ENCODE measurements around the gene GATA2. TPM values are rescaled to one million over a fixed set of nuclear protein-coding genes. Genes with fewer than 3 reads are reported as not detected.

GATA2 gene
- total and polyA plus RNA-seq, 2 of the 13 experiments (the other 11 are each of a cell fraction or from before 2014, with no cell fraction given) = 3.5 to 6.2 TPM

DNA sequence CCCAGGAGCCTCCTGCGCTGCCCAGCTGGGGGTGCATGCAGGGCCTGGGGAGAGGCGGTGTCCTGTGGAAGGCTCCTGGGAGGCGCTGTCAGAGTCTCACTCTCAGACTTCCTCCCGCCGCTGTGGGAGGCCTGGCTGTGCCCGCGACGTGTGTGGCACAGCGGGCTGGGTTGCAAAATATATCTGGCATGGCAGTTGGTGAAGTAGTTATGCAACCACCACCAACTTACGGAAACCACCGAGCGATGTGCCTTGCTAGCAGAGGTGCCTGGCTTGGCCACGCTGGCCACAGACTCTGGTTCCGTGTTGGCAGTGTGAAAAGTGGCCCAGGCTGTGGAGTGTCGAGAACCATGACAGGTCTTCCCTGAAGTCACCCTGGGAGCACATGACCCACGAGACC lies 30.6 kb upstream of the GATA2 start:
- POLR2A ChIA-PET = no interaction called here
- ATAC-seq (no peak; the same call in 2 of the 3 replicates), DNase-seq (ENCODE audit: low spot score) (no peak), FAIRE-seq (no peak)
- TF ChIP-seq, protein P1, sequence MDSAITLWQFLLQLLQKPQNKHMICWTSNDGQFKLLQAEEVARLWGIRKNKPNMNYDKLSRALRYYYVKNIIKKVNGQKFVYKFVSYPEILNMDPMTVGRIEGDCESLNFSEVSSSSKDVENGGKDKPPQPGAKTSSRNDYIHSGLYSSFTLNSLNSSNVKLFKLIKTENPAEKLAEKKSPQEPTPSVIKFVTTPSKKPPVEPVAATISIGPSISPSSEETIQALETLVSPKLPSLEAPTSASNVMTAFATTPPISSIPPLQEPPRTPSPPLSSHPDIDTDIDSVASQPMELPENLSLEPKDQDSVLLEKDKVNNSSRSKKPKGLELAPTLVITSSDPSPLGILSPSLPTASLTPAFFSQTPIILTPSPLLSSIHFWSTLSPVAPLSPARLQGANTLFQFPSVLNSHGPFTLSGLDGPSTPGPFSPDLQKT (CRISPR knock-in tag; IDR thresholded peaks at IDR 0.05; ENCODE audit: borderline replicate concordance) = no peak
- TF ChIP-seq TAF1 (CRISPR knock-in tag; IDR thresholded peaks at IDR 0.05) = no peak
- no peak for TF ChIP-seq ZNF709 (CRISPR knock-in tag; IDR thresholded peaks at IDR 0.05)
- TF ChIP-seq ZKSCAN1 (IDR thresholded peaks at IDR 0.05; ENCODE audit: low read length) = no peak
- TF ChIP-seq EEA1 (CRISPR knock-in tag; IDR thresholded peaks at IDR 0.05; ENCODE audit: borderline replicate concordance) = no peak
- in situ Hi-C loops (cut with HindIII; ENCODE audit: extremely low pct_ligation_motif_present, low pct_unique_long_range_greater_than_20kb) (no loop called here), intact Hi-C loops (cut with micrococcal nuclease; ENCODE audit: unreplicated experiment) (no loop called here)
- 68% methylated on average over 10 of the region's 16 CpGs for WGBS (ENCODE audit: low lambda C conversion rate)
- H3K27me3 ChIP-seq (ENCODE audit: control insufficient read depth in 1 of 2, insufficient read depth in 2 of 2, low read length in 2 of 2) = peaks cover 8 to 43% of the 10 kb centered on the region in 2 experiments
- no peaks in the 10 kb centered on the region for H3K9me3 ChIP-seq (ENCODE audit: low read length)
- H4K20me1 ChIP-seq (ENCODE audit: insufficient read depth, low read length) = no peaks in the 10 kb centered on the region
- CTCF ChIA-PET (ENCODE audit: low intra/inter-chr PET ratio, low total read pairs) = no interaction called here
- BruUV-seq (replicated peaks) = no TSS peak
- no peak overlapping the region for H3K4me2 ChIP-seq (ENCODE audit: low read depth, low read length)
- no peak overlapping the region for H2AFZ ChIP-seq (ENCODE audit: low read length)
- H3K9ac ChIP-seq (ENCODE audit: insufficient read depth, low read depth, low read length) = no peak overlapping the region
- no peak overlapping the region for H3K4me3 ChIP-seq (replicated peaks in 1 of 3; ENCODE audit: insufficient read depth in 1 of 3, low read depth in 2 of 3, low read length in 3 of 3)
- H3K36me3 ChIP-seq (replicated peaks in 1 of 2; ENCODE audit: control insufficient read depth in 1 of 2, insufficient read depth in 2 of 2, low read length in 2 of 2) = no peaks in the 10 kb centered on the region
- no peaks in the 10 kb centered on the region for H3K79me2 ChIP-seq (ENCODE audit: insufficient read depth, low read length)
- H3K4me1 ChIP-seq (ENCODE audit: insufficient read depth, low read length) = no peaks in the 10 kb centered on the region
- no peak overlapping the region for H3K27ac ChIP-seq (ENCODE audit: extremely low read length, insufficient read depth, low read length)

DNA sequence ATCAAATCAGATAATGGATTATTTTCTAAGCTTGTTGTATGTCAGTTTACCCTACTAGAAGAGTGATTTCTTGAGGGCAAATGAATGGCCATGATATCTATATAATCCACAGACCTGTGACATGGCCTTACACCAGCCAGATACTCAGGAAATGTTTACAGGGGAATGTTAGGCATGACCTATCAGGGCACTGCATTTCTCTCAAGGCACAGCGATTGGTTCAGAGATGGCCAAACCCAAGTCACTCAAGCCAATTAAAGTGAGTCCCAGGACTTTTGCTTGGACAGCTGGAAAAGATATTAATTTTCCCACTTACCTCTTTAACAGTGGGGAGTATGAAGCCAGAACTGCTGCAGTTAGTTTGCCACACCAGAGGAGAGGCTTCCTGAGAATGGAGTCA lies 28.7 kb upstream of the GATA2 start:
- 91% methylated on average over 1 of the region's 1 CpG for WGBS (ENCODE audit: low lambda C conversion rate)
- H3K36me3 ChIP-seq (replicated peaks in 1 of 2; ENCODE audit: control insufficient read depth in 1 of 2, insufficient read depth in 2 of 2, low read length in 2 of 2) = no peaks in the 10 kb centered on the region
- H3K9ac ChIP-seq (ENCODE audit: insufficient read depth, low read depth, low read length) = no peak overlapping the region
- FAIRE-seq (no peak), ATAC-seq (no peak), DNase-seq (ENCODE audit: low spot score) (no peak)
- intact Hi-C loops (cut with micrococcal nuclease; ENCODE audit: unreplicated experiment) (no loop called here), in situ Hi-C loops (cut with HindIII; ENCODE audit: extremely low pct_ligation_motif_present, low pct_unique_long_range_greater_than_20kb) (no loop called here)
- no TSS peak for BruUV-seq (replicated peaks)
- CTCF ChIA-PET (ENCODE audit: low intra/inter-chr PET ratio, low total read pairs) = no interaction called here
- H4K20me1 ChIP-seq (ENCODE audit: insufficient read depth, low read length) = no peaks in the 10 kb centered on the region
- POLR2A ChIA-PET = no interaction called here
- H3K4me1 ChIP-seq (ENCODE audit: insufficient read depth, low read length) = no peaks in the 10 kb centered on the region
- H3K27ac ChIP-seq (ENCODE audit: extremely low read length, insufficient read depth, low read length) = no peak overlapping the region
- no peak overlapping the region for H3K4me2 ChIP-seq (ENCODE audit: low read depth, low read length)
- no peaks in the 10 kb centered on the region for H3K9me3 ChIP-seq (ENCODE audit: low read length)
- H3K4me3 ChIP-seq (replicated peaks in 1 of 3; ENCODE audit: insufficient read depth in 1 of 3, low read depth in 2 of 3, low read length in 3 of 3) = no peak overlapping the region
- H3K79me2 ChIP-seq (ENCODE audit: insufficient read depth, low read length) = no peaks in the 10 kb centered on the region
- peaks cover 8 to 43% of the 10 kb centered on the region in 2 experiments for H3K27me3 ChIP-seq (ENCODE audit: control insufficient read depth in 1 of 2, insufficient read depth in 2 of 2, low read length in 2 of 2)
- no peak overlapping the region for H2AFZ ChIP-seq (ENCODE audit: low read length)
- TF ChIP-seq, protein P2, sequence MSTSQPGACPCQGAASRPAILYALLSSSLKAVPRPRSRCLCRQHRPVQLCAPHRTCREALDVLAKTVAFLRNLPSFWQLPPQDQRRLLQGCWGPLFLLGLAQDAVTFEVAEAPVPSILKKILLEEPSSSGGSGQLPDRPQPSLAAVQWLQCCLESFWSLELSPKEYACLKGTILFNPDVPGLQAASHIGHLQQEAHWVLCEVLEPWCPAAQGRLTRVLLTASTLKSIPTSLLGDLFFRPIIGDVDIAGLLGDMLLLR (CRISPR knock-in tag; IDR thresholded peaks at IDR 0.05) = no peak
- TF ChIP-seq, protein P3, sequence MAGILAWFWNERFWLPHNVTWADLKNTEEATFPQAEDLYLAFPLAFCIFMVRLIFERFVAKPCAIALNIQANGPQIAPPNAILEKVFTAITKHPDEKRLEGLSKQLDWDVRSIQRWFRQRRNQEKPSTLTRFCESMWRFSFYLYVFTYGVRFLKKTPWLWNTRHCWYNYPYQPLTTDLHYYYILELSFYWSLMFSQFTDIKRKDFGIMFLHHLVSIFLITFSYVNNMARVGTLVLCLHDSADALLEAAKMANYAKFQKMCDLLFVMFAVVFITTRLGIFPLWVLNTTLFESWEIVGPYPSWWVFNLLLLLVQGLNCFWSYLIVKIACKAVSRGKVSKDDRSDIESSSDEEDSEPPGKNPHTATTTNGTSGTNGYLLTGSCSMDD (CRISPR knock-in tag; IDR thresholded peaks at IDR 0.05) = no peak
- TF ChIP-seq HOXA7 (CRISPR knock-in tag; IDR thresholded peaks at IDR 0.05) (no peak), ATF2 (CRISPR knock-in tag; IDR thresholded peaks at IDR 0.05) (no peak), NR1H2 (CRISPR knock-in tag; IDR thresholded peaks at IDR 0.05; ENCODE audit: borderline replicate concordance, low read depth) (no peak), ZNF737 (CRISPR knock-in tag; IDR thresholded peaks at IDR 0.05; ENCODE audit: borderline replicate concordance) (no peak), MAFK (conservative IDR thresholded peaks at IDR 0.05 in 1 of 2, IDR thresholded peaks at IDR 0.05 in 1 of 2; ENCODE audit: low read length in 2 of 2) (no peak)
- TF ChIP-seq, protein P4, sequence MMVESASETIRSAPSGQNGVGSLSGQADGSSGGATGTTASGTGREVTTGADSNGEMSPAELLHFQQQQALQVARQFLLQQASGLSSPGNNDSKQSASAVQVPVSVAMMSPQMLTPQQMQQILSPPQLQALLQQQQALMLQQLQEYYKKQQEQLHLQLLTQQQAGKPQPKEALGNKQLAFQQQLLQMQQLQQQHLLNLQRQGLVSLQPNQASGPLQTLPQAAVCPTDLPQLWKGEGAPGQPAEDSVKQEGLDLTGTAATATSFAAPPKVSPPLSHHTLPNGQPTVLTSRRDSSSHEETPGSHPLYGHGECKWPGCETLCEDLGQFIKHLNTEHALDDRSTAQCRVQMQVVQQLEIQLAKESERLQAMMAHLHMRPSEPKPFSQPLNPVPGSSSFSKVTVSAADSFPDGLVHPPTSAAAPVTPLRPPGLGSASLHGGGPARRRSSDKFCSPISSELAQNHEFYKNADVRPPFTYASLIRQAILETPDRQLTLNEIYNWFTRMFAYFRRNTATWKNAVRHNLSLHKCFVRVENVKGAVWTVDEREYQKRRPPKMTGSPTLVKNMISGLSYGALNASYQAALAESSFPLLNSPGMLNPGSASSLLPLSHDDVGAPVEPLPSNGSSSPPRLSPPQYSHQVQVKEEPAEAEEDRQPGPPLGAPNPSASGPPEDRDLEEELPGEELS (CRISPR knock-in tag; IDR thresholded peaks at IDR 0.05) = no peak
